HepG2 (cell line): ENCODE measurements around the gene IL32. TPM values are rescaled to one million over a fixed set of nuclear protein-coding genes. Genes with fewer than 3 reads are reported as not detected.

Experiments used
- ATRX ChIP-seq: sonication (generic); formaldehyde crosslinking; IDR thresholded peaks from 2 replicates; pipeline ENCODE4 v1.4.0; 2020; ENCODE audit warnings: missing genetic modification reagents, borderline replicate concordance
- GABPA ChIP-seq, 2 experiments: IDR thresholded peaks; 2 replicates each; pipeline ENCODE4 v1.6.1; 2011 to 2016; ENCODE audit warnings: low read depth in 2 of 2, low read length in 1 of 2, missing biosample characterization in 1 of 2, missing genetic modification characterization in 1 of 2
- GMEB1 ChIP-seq: sonication (generic); formaldehyde crosslinking; IDR thresholded peaks from 2 replicates; pipeline ENCODE4 v1.5.1; 2020; ENCODE audit warnings: missing genetic modification reagents, mild to moderate bottlenecking, borderline replicate concordance
- KDM2A ChIP-seq: sonication (generic); formaldehyde crosslinking; IDR thresholded peaks from 2 replicates; pipeline ENCODE4 v1.4.0; 2020; ENCODE audit warnings: low read depth, missing genetic modification reagents, borderline replicate concordance
- KDM5B ChIP-seq: sonication (generic); formaldehyde crosslinking; IDR thresholded peaks from 2 replicates; pipeline ENCODE4 v1.4.0; 2020; ENCODE audit warnings: missing genetic modification reagents, mild to moderate bottlenecking, borderline replicate concordance
- MED8 ChIP-seq: sonication (generic); formaldehyde crosslinking; IDR thresholded peaks from 2 replicates; pipeline ENCODE4 v1.8.1; 2023; ENCODE audit warnings: mild to moderate bottlenecking, missing genetic modification reagents; ENCODE audit not compliant: insufficient replicate concordance
- PRDM10 ChIP-seq: sonication (generic); formaldehyde crosslinking; IDR thresholded peaks from 2 replicates; pipeline ENCODE4 v1.4.0; 2020; ENCODE audit warnings: low read depth, missing genetic modification reagents
- SMAD1 ChIP-seq: sonication (generic); formaldehyde crosslinking; IDR thresholded peaks from 2 replicates; pipeline ENCODE4 v1.4.0; 2020; ENCODE audit warnings: missing genetic modification reagents, low read depth, mild to moderate bottlenecking, borderline replicate concordance
- TCF7L2 ChIP-seq: IDR thresholded peaks from 2 replicates; pipeline ENCODE4 v1.6.1; 2011; ENCODE audit warnings: mild to moderate bottlenecking, low read depth, low read length, moderate library complexity
- TSC22D2 ChIP-seq: sonication (generic); formaldehyde crosslinking; IDR thresholded peaks from 2 replicates; pipeline ENCODE4 v1.5.1; 2020; ENCODE audit warnings: missing genetic modification reagents, mild to moderate bottlenecking, borderline replicate concordance
- ZBTB33 ChIP-seq: sonication (generic); formaldehyde crosslinking; IDR thresholded peaks from 2 replicates; pipeline ENCODE4 v1.4.0; 2020; ENCODE audit warnings: missing genetic modification reagents
- ZBTB44 ChIP-seq: sonication (generic); formaldehyde crosslinking; IDR thresholded peaks from 2 replicates; pipeline ENCODE4 v1.4.0; 2020; ENCODE audit warnings: missing genetic modification reagents
- ZFP36 ChIP-seq: fragments of 150-350 bp; IDR thresholded peaks from 2 replicates; pipeline ENCODE4 v1.6.1; 2018; ENCODE audit warnings: borderline replicate concordance, low read length, low read depth; ENCODE audit not compliant: partially characterized antibody
- ZNF264 ChIP-seq: sonication (generic); formaldehyde crosslinking; IDR thresholded peaks from 2 replicates; pipeline ENCODE4 v1.4.0; 2020; ENCODE audit warnings: missing genetic modification reagents
- ZNF431 ChIP-seq: sonication (generic); formaldehyde crosslinking; IDR thresholded peaks from 2 replicates; pipeline ENCODE4 v1.9.0; 2022; ENCODE audit warnings: missing genetic modification reagents, low read depth, mild to moderate bottlenecking, borderline replicate concordance
- ZNF564 ChIP-seq: sonication (generic); formaldehyde crosslinking; IDR thresholded peaks from 2 replicates; pipeline ENCODE4 v1.8.1; 2023; ENCODE audit warnings: mild to moderate bottlenecking, missing genetic modification reagents
- ZNF782 ChIP-seq: sonication (generic); formaldehyde crosslinking; IDR thresholded peaks from 2 replicates; pipeline ENCODE4 v1.4.0; 2020; ENCODE audit warnings: missing genetic modification reagents, mild to moderate bottlenecking, borderline replicate concordance
- polyA plus RNA-seq, 8 experiments: library from polyadenylated mRNA; depleted of rRNA in 3 of 8; stranded (reverse) in 7 of 8; unstranded in 1 of 8; fragments of >200 nt; fragmentation: Illumina TruSeq in 4 of 8; extraction: Trizol in 4 of 8; gene quantifications; 2 replicates each; pipeline versions ENCODE4 v1.2.1 to v1.2.3, GENCODE V29; 2011 to 2016; ENCODE audit warnings: low read depth in 4 of 8, missing spikeins in 1 of 8, mixed read lengths in 1 of 8; ENCODE audit not compliant: insufficient read depth in 1 of 8
- total RNA-seq, 5 experiments: library from RNA; depleted of rRNA; stranded (reverse); fragments of >200 nt; fragmentation: Illumina TruSeq; extraction: Trizol; gene quantifications; 2 replicates each; pipeline ENCODE4 v1.2.3, GENCODE V29; 2016; ENCODE audit warnings: low read depth in 1 of 5

The IL32 gene
- total and polyA plus RNA-seq, 2 of the 13 experiments (the other 11 are each of a cell fraction or from before 2014, with no cell fraction given) = 115 to 165 TPM

- TF ChIP-seq ZBTB44 (CRISPR knock-in tag) = no peak
- TF ChIP-seq ZNF431 (CRISPR knock-in tag) = no peak
- TF ChIP-seq KDM5B (CRISPR knock-in tag) = 0 out of 2 replicates have a peak, but pooled peaks have one; percentile 24
- TF ChIP-seq GABPA (IDR thresholded peaks at IDR 0.05; ENCODE audit: low read depth, low read length) = no peak
- TF ChIP-seq GABPA (CRISPR knock-in tag; IDR thresholded peaks at IDR 0.05; ENCODE audit: low read depth) = peak; percentile 61; the same call in 1 of the 2 replicates
- 0 out of 2 replicates have a peak, but pooled peaks have one; percentile 28 for TF ChIP-seq ZNF782 (CRISPR knock-in tag)
- TF ChIP-seq TSC22D2 (CRISPR knock-in tag) = 0 out of 2 replicates have a peak, but pooled peaks have one; percentile 54
- TF ChIP-seq ATRX (CRISPR knock-in tag) = no peak
- no peak for TF ChIP-seq PRDM10 (CRISPR knock-in tag)
- TF ChIP-seq ZFP36 = no peak
- peak; percentile 38 for TF ChIP-seq MED8 (CRISPR knock-in tag)
- TF ChIP-seq SMAD1 (CRISPR knock-in tag) = peak; percentile 45; the same call in 1 of the 2 replicates
- no peak for TF ChIP-seq TCF7L2
- TF ChIP-seq KDM2A = peak; percentile 64; the same call in 1 of the 2 replicates
- 0 out of 2 replicates have a peak, but pooled peaks have one; percentile 31 for TF ChIP-seq ZNF264 (CRISPR knock-in tag)
- TF ChIP-seq ZNF564 (CRISPR knock-in tag) = peak; percentile 40; the same call in 1 of the 2 replicates
- TF ChIP-seq GMEB1 (CRISPR knock-in tag) = no peak
- TF ChIP-seq ZBTB33 = no peak; the same call in 1 of the 2 replicates
Measured at GRCh38 chr16:3086596-3087242, 21.3 kb downstream of the IL32 start (continued).
